GM19324 (cell line): ENCODE measurements around the gene BRCA2.
A peak's percentile ranks its signal among the peaks of the same experiment; 100 is the strongest.

Experiments
- ATAC-seq: cut with Tn5 transposase; IDR thresholded peaks from one replicate; pipeline ENCODE4 v1.9.1; 2021; ENCODE audit warnings: mild to moderate bottlenecking, moderate library complexity; ENCODE audit not compliant: unreplicated experiment, low FRiP score

The BRCA2 gene

DNA sequence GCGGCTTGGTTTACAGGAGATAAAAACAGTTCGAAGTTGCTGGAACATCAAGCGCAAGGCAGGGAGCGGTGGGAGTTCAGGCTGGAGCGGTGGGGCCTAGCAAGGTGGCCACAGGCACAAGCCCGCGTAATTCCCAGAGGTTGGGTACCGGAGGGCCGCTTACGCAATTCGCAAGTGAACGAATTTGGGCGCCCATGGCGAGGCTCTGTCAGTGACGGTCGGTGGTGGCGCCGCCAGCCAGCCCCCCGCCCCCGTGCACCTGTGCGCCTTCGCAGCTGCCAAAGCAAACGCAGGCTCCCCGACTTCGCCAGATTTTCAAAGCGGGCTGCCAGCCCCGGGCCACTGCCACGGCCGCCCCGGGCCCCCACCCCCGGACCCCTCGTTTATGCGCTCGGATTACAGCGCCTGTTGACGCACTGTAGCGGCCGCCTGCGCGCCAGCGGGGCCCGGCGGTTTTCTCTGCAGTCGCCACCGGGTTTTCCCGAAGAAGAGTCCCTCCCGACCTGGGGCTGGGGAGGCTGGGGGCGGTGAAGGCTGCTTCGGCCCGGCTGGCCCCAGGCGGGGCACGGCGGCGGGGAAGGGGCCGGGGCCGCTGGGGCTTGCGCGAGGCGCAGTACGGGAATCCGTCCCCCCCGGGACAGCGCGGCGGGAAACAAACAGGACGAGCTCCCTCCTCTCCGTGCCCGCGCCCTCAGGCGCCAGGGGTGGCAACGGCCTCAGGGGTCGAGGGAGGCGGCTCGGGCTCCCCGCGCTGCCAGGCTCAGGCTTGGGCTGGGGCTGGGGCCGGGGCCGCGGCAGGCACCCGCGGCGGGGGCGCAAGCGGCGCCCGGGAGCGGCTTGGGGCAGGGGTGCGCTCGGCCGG lies 111.9 kb downstream of the BRCA2 start:
- peak; percentile 21 for ATAC-seq

DNA sequence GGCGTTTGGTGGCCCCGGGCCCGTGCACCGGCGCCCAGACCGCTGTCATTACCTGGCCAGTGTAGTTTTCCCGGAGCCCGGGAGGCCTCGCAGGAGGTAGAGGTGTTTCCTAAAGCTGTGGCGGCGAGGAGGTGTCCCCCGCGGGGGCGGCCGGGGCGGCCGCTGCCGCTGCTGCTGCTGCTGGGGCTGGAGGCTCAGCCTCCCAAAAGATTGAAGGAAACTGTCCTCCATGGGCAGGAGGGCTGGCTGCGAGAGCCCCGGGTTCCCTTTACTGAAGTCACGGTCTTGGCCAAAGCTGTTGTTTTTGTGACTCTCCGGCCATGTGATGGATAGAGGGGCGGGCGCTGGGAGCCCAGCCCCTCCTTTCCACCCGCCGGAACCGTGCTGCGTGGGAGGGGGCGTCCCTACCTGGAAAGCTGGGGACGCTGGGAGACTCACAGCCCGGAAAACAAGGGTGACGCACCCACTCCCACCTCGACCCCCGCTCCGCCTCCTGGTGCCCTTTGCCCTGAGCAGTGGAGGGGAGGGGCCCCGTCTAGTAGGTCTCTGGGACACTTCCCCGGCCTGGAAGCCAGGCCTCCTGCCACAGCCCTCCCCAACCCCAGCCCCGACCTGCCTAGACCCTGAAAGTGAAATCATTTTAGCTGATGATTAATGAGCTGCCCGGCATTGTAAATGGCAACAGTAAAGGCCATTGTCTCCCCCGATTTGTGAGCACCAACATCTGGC lies 112.7 kb downstream of the BRCA2 start, which contains the start of gene N4BP2L1:
TSS of gene N4BP2L1 (minus strand) at position 279 of the 729 bp plus-strand sequence. CDS start at position 231, 48 bp downstream.
- ATAC-seq: peak; percentile 83

DNA sequence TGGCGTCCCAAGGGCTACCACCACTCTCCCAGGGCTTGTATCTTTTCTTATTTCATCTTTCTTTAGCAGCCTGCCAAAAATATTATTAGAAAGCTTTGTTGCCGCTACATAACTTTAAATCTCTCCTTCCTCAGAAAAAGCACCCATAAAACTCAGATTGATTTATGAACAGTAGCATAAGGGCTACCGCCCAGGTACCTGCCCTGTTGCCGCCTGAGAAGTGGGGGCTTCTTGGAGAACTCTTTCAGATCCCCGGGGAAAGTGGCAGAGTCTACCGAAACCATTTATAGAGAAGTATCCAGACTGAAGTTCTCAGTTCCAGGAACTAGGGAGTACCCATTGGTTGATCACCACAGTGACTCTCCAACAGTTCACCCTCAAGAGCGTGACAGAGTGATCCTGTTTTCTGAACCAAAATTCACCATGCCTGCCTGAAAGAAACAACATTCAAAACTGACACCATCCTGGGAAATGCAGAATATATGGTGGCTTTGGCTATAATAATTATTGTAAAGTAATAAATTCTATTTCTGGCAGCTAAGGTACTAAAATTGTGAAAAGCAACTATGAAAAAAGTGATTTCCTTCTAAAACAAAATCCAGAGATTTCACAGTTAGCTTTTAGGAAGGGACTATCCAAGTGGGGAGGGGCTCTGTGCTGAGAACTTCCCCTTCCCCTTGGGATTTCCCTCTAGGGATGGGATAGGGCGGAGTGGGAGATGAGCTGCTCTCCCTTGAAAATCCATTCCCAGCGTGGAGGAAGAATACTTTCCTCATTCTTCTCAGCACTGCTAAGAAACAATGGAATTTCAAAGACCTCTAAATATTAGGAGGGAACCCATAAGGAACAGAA lies 113.5 kb downstream of the BRCA2 start:
- no peak for ATAC-seq

DNA sequence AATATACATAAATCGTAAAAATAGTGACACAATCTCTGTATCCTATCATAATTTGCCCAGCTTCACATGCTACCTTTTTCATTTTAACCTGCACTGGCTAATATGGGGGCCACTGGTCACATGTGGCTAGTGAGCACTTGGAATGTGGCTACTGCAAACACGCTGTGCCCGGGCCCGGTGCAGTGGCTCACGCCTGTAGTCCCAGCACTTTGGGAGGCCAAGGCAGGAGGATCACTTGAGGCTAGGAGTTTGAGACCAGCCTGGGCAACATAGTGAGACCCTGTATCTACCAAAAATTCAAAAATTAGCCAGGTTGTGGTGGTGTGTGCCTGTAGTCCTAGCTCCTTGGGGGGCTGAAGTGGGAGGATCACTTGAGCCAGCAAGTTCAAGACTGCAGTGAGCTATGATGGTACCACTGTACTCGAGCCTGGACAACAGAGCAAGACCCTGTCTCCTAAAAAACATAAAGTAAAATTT lies 114.2 kb downstream of the BRCA2 start:
- no peak for ATAC-seq

DNA sequence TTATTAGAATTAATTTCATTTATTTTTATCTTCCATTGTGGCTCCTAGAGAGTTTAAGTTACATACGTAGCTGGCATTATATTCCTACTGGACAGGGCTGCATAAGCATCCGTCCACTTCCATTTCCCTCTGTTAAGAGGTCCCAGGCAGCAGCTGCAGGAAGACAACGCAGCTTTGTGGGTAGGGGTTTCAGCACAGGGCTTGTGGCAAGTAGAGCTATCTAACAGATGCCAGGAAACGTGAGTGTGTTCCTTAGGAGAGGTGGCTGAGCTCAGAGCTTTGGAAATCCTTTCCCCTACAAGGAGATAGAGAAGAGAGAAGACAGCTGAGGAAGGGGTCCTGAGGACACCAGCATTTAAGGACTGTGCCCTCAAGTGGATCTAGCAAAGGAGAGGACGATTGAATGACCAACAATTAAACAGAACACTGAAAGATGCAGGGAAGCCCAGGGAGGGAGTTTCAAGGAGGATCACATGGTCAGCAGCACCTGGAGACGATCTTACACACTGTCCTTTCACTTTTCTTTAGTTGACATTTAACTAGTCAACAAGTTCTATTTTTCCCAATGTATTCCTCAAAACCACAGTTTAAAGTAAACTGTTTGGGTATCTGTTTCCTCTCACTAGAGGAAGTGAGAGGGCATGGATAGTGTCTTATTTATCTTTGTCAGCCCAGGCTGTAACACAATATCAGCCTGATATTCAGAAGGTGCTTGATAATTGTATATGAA lies 114.9 kb downstream of the BRCA2 start:
- no peak for ATAC-seq

DNA sequence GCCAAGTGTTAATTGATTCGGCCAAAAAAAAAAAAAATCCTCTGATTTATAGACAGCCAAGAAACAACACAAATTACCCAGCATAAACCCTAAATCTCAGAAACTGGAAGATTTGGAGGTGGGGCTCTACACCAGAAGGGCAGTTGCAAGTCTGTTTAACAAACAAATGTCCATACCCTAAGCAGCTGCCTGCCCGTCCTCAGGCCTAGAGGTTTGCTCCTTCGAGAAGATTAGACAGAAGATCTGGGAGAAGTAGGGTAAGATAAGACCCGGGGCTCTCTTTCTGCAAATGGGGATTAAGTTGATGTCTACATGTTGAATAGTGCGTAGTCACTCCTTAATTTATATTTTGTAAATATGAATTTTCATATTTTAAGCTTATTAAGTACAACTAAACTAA lies 116.1 kb downstream of the BRCA2 start:
- no peak for ATAC-seq

DNA sequence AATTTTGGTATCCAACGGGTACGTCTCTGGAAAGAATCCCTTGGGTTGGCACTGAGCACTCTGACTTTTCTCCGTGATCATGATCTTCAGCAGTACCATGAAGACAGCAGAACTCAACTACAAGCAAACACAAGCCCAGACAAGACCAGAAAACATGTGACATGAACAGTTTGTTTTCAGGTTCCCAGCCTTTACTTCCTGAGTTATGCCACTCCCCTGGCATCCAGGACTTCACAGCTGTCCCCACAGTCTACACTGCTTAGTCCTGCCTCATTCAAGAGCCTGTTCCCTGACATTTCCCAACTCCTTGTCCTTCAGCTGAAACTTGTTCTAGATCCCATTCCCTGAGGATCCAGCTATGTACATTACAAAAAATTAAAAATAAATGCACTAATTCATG lies 117.5 kb downstream of the BRCA2 start:
- no peak for ATAC-seq

DNA sequence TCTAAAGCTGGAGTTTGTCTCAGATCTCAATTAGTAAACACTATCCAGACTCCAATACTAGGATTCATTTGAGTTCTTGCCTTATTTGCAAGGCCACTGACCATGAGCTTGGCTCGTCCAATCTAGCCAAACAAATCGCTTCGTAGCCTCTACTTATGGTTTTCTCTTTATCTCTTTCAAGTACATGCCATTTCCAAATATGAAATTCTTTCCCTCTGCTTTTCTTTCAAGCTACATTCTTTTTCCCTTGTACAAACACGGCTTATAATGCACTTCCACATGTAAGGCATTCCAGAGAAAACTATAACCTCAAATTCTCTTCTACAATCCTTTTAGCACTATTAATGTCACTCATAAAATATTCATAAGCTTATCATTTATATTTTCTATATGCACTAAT lies 123.6 kb downstream of the BRCA2 start:
- no peak for ATAC-seq

DNA sequence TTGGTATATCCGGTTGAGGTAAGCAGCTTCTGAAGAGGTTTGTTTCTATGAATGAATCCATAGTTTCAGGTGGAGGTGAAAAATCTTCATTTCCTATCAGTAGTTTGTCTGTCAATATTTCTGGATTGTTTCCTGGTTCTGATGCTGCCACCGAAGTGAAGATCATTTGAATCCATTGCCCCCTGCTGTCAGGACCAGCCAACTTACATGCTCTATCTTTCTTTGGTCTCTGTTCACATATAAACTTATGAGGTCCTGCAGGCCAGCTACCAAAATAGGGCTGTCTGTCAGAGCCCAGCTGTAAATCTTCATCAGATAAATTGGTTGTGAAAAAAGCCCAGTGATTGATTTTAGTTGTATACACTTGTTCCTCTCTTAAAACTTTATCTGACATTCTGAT lies 127.8 kb downstream of the BRCA2 start:
- peak; percentile 55 for ATAC-seq

DNA sequence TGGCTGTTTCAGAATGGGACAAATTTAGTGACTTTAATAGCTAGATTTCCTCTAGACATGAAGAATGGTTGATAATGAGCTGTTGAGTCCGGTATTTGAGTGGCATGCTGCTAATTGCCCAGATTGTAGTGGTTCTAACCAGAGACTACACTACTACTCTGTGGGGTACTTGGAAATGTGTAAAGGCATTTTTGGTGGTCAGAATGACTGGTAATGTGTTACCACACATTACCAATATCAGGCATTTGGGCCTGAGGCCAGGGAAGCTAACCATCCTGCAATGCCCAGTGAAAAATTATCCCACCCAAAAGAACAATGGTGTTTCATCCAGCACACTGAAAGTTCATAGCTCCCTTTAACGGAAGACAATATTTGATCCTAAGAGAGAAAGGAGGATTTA lies 130.2 kb downstream of the BRCA2 start:
- ATAC-seq: no peak

DNA sequence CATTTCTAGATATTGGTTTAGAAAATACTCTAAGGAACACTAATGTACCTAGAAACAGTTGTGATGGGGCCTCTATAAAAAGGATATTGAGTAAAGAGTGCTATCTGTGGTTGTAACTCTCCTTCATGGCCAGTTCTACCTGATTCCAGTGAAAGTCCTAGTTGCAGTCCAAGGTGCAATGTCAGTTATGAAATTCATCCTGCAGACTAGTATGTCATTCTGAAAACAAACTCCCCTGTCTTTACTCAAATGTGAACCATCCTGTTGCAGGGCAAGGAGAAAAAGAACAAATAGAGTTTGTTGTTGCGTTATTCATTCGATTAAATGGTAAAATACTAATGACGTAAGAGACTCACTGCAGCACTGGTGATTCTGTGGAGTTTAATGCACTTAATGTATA lies 130.9 kb downstream of the BRCA2 start:
- ATAC-seq: no peak

DNA sequence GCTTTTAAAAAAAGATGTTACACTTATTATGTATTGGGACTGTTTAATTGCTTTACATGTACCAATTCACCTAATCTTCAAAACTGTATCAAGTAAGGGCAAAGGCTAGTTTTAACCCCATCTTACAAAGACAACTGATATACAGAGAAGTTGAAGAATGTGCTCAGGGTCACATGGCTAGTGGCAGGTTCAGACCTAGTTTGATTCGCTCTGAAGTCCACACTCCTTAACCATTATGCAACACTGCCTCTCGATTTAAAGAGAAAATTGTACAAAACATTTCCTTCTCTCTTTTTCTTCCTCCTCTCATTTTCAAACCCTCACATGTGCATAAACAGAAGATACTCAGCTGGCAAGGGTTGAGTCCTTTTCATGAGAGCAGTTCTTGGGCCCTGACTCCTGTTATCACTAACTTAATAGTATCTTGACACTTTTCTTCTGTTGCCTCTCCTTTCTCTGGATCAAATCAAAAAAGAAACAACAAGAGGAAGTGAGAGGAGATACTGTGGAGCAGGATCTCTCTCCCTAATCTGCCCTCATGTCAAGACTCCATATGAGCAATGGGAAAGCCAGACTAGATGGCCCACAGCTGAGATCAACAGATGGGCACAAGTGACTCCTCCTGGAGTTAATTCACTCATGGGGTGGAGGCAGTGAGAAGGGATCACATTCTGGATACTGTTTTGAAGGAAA lies 131.6 kb downstream of the BRCA2 start:
- no peak for ATAC-seq

DNA sequence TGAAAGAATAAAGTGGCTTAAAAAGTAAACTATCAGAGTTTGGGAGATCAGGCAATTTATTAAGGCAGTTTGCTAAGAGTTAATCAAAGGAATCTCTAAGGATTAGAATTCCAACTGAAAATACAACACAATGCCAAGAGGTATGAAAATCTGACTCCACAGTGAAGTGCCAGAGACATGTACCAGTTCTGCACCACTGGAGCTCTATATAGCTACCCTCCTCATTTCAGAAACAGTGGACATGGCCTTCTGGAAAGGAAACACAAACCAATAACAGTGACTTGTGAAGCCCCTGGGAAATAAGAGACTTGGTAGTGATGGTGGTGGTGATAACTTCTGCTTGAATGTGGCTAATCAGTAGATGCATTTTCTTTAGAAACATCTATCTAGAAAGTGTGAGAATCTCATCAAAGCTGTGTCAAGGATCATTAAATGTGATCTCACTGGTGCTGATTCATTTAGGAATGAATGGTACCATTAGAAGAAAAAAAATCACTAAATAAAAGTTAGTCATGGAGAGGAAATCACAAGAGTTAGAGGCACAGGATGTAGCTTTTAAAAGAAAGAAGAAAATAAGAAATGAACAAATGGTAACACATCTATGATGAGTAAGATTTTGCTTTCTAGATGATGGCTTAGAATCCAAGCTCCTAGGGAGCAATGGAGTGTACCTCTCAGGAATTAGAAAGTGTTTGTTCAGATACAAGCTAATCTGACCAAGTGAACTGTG lies 132.8 kb downstream of the BRCA2 start:
- ATAC-seq: no peak

DNA sequence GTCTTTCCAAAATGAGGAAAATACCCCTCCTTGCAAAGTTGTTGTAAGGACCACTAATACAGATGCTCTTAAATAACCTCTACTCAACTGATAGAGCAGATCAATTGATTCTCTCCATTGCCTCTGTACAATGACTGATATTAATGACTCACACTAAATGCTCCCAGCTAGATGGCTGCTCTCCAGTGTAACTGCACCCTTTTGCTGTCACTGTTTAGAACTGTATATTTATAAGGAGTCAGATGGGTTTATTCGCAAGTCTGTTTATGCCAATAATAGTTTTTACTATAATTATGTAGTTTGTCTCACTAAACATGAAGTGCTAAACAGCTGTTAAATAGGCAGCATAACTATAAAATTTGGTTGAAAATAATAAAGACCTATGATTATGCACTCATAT lies 133.7 kb downstream of the BRCA2 start:
- ATAC-seq: no peak
